Measurements from ENCODE around the gene PSMB4.

GRCh38 chr1:151369621-151370048 is 29.7 kb upstream of the PSMB4 start:
- TF ChIP-seq CTCF (IDR thresholded peaks at IDR 0.05; ENCODE audit: insufficient read depth, low read length, poor library complexity, severe bottlenecking) (no peak), EZH2phosphoT487 (conservative IDR thresholded peaks at IDR 0.05; ENCODE audit: low read length) (no peak)

All from SU-DHL-6 (cell line).